Nephron (organoid): ENCODE data around the gene CORO2B.

Experiments used
- H3K27ac Mint-ChIP-seq, 3 experiments: 2 replicates each; pipeline ENCODE4 v1.8.0; 2020; ENCODE audit warnings: mixed read lengths in 3 of 3, mild to moderate bottlenecking in 2 of 3, moderate library complexity in 1 of 3
- H3K27me3 Mint-ChIP-seq: 2 replicates; pipeline ENCODE4 v1.8.0; 2021; ENCODE audit warnings: low read depth, mild to moderate bottlenecking, moderate library complexity, mixed read lengths
- H3K36me3 Mint-ChIP-seq: 2 replicates; pipeline ENCODE4 v1.8.0; 2020; ENCODE audit warnings: low read depth, mixed read lengths
- H3K4me1 Mint-ChIP-seq: 2 replicates; pipeline ENCODE4 v1.8.0; 2020; ENCODE audit warnings: mixed read lengths
- H3K4me3 Mint-ChIP-seq, 3 experiments: 2 replicates each; pipeline ENCODE4 v1.8.0; 2020; ENCODE audit warnings: mild to moderate bottlenecking in 3 of 3, mixed read lengths in 3 of 3, moderate library complexity in 2 of 3
- H3K9me3 Mint-ChIP-seq: 2 replicates; pipeline ENCODE4 v1.8.0; 2020; ENCODE audit warnings: mixed read lengths
- TF ChIP-seq, protein P1 (sequence below), 3 experiments: fragments of 200-600 bp; sonication (generic); IDR thresholded peaks; one replicate each; pipeline ENCODE4 v1.5.0; 2021; ENCODE audit warnings: antibody characterized with exemption in 3 of 3; ENCODE audit not compliant: unreplicated experiment in 3 of 3

CORO2B gene

GRCh38 chr15:68593828-68594532 is 15.2 kb downstream of the CORO2B start:
- TF ChIP-seq, protein P1, sequence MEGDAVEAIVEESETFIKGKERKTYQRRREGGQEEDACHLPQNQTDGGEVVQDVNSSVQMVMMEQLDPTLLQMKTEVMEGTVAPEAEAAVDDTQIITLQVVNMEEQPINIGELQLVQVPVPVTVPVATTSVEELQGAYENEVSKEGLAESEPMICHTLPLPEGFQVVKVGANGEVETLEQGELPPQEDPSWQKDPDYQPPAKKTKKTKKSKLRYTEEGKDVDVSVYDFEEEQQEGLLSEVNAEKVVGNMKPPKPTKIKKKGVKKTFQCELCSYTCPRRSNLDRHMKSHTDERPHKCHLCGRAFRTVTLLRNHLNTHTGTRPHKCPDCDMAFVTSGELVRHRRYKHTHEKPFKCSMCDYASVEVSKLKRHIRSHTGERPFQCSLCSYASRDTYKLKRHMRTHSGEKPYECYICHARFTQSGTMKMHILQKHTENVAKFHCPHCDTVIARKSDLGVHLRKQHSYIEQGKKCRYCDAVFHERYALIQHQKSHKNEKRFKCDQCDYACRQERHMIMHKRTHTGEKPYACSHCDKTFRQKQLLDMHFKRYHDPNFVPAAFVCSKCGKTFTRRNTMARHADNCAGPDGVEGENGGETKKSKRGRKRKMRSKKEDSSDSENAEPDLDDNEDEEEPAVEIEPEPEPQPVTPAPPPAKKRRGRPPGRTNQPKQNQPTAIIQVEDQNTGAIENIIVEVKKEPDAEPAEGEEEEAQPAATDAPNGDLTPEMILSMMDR (IDR thresholded peaks at IDR 0.05; ENCODE audit: unreplicated experiment in 3 of 3) = no peak

GRCh38 chr15:68594533-68595259 is 15.9 kb downstream of the CORO2B start:
- Mint-ChIP-seq H3K9me3 (no peaks in the 10 kb centered on the region), H3K27me3 (peaks cover 3% of the 10 kb centered on the region), H3K27ac (peak overlapping the region; percentile 20 to 64 (median 21)), H3K4me1 (peaks cover 75% of the 10 kb centered on the region), H3K36me3 (no peaks in the 10 kb centered on the region), H3K4me3 (no peak overlapping the region)
- TF ChIP-seq, protein P1 (IDR thresholded peaks at IDR 0.05; ENCODE audit: unreplicated experiment in 3 of 3) = no peak

More at GRCh38 chr15:68593828-68594532, 15.2 kb downstream of the CORO2B start:
- peak overlapping the region in 1 of 3 experiments; percentile 42 for H3K4me3 Mint-ChIP-seq
- peaks cover 3% of the 10 kb centered on the region for H3K27me3 Mint-ChIP-seq
- peak overlapping the region; percentile 20 to 90 (median 70) for H3K27ac Mint-ChIP-seq
- peaks cover 73% of the 10 kb centered on the region for H3K4me1 Mint-ChIP-seq
- no peaks in the 10 kb centered on the region for H3K9me3 Mint-ChIP-seq
- no peaks in the 10 kb centered on the region for H3K36me3 Mint-ChIP-seq

DNA sequence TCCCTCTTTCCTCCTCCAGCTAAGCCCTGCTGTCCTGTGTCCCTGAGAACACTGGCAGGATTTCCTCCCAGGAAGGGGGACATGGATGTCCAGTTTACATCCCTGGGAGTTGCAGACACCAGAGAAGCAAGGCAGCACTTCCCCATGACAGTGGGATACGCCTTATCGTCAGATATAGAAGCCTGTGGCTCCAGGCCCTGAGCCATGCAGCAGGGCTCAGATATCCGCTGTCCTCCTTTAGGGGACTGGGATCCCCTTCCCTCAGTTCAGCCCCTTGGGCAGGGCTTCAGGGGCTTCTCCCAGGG is 16.4 kb downstream of the CORO2B start:
- TF ChIP-seq, protein P1 (IDR thresholded peaks at IDR 0.05; ENCODE audit: unreplicated experiment in 3 of 3) = no peak
- H3K4me3 Mint-ChIP-seq = no peak overlapping the region
- peaks cover 3% of the 10 kb centered on the region for H3K27me3 Mint-ChIP-seq
- H3K27ac Mint-ChIP-seq = peak overlapping the region in 2 of 3 experiments; percentile 80 to 89
- H3K9me3 Mint-ChIP-seq = no peaks in the 10 kb centered on the region
- H3K36me3 Mint-ChIP-seq = no peaks in the 10 kb centered on the region
- peaks cover 80% of the 10 kb centered on the region for H3K4me1 Mint-ChIP-seq

DNA sequence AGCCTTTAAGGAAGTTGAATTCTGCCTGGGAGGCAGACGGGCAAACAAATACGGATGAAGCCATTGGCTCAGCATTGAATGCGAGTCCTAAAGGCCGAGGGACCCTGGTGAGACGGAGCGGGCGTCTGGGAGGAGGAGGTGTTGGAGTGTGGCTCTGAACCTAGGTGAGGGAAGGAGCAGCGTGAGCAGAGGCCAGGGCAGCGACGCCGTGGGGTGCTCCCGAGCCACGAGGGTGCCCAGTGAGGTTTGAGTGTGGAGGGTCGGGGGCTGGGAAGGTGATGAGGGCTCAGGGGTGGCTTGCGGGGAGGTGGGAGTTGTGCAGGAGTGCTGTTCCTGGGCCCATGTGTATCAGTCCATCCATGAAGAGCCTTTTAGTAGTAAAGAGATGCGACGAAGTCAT is 17.0 kb downstream of the CORO2B start:
- peaks cover 3% of the 10 kb centered on the region for H3K27me3 Mint-ChIP-seq
- H3K27ac Mint-ChIP-seq = peak overlapping the region; percentile 73 to 89 (median 80)
- H3K9me3 Mint-ChIP-seq = no peaks in the 10 kb centered on the region
- TF ChIP-seq, protein P1 (IDR thresholded peaks at IDR 0.05; ENCODE audit: unreplicated experiment in 3 of 3) = no peak
- peaks cover 80% of the 10 kb centered on the region for H3K4me1 Mint-ChIP-seq
- no peaks in the 10 kb centered on the region for H3K36me3 Mint-ChIP-seq
- H3K4me3 Mint-ChIP-seq = no peak overlapping the region

DNA sequence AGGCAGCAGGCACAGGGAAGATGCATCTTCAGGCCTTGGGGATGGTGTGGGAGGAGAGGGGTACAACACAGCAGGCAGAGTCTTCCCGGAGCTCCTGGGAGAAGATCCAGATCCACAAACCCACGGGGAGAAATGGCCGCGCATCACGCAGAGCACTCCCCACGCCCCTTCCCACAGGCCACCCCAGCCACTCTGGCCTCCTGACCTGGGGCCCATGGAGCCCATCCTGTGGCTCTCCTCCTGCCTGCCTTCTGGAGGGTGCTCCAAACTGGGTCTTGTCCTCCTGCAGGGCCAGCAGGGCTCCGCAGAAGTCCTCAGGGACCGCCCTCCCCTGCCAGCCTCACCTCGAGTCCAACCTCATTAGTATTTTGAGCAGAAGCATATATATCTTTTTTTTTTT is 17.9 kb downstream of the CORO2B start:
- Mint-ChIP-seq H3K36me3 (no peaks in the 10 kb centered on the region), H3K4me3 (no peak overlapping the region), H3K4me1 (peaks cover 84% of the 10 kb centered on the region), H3K9me3 (no peaks in the 10 kb centered on the region), H3K27ac (peak overlapping the region; percentile 73 to 89 (median 80)), H3K27me3 (peaks cover 3% of the 10 kb centered on the region)
- TF ChIP-seq, protein P1 (IDR thresholded peaks at IDR 0.05; ENCODE audit: unreplicated experiment in 3 of 3) = no peak
